B cell (primary cell): ENCODE results near the gene TMEM108.

Source experiments
- CTCF ChIP-seq: fragments of 200-600 bp; IDR thresholded peaks from one replicate; pipeline ENCODE4 v1.8.0; 2022; ENCODE audit warnings: antibody characterized with exemption, mild to moderate bottlenecking
- EZH2 ChIP-seq: IDR thresholded peaks from 2 replicates; pipeline ENCODE4 v1.6.1; 2012; ENCODE audit warnings: borderline replicate concordance, low read depth, mild to moderate bottlenecking, moderate library complexity, low read length; ENCODE audit not compliant: insufficient read depth, poor library complexity, severe bottlenecking

- TF ChIP-seq CTCF (no peak), EZH2 (no peak)
Measured at GRCh38 chr3:133007601-133008000, 30.6 kb upstream of the TMEM108 start.
